ENCODE data around the gene COPS7A. TPM values are rescaled to one million over a fixed set of nuclear protein-coding genes. Genes with fewer than 3 reads are reported as not detected.

COPS7A gene
- total RNA-seq, 1 experiment from 2014 or later = 82.3 TPM

GRCh38 chr12:6722863-6723262 lies 983 bp upstream of the COPS7A start:
- H3K9me3 ChIP-seq (ENCODE audit: low read length) = no peaks in the 10 kb centered on the region
- ChIA-PET CTCF (no interaction called here), POLR2A (ENCODE audit: unreplicated experiment) (no interaction called here)
- BruUV-seq (replicated peaks) = no TSS peak
- H2AFZ ChIP-seq (ENCODE audit: low read length) = no peak overlapping the region
- peak overlapping the region; percentile 88; the same call in 1 of the 2 replicates for H3K9ac ChIP-seq (ENCODE audit: low read length)
- no peaks in the 10 kb centered on the region for H3F3A ChIP-seq (ENCODE audit: low read length, unreplicated experiment)
- ATAC-seq (no peak), DNase-seq (no peak)
- H3K4me3 ChIP-seq (ENCODE audit: low read length) = peak overlapping the region; percentile 85
- H3K9me2 ChIP-seq (replicated peaks; ENCODE audit: low read length) = no peaks in the 10 kb centered on the region
- peaks cover 13% of the 10 kb centered on the region for H3K79me2 ChIP-seq (ENCODE audit: low read length)
- H3K36me3 ChIP-seq (ENCODE audit: low read depth, low read length) = no peaks in the 10 kb centered on the region
- TF ChIP-seq EZH2 (IDR thresholded peaks at IDR 0.05; ENCODE audit: low read length, unreplicated experiment) (no peak), CTCF (conservative IDR thresholded peaks at IDR 0.05; ENCODE audit: low read depth, low read length) (no peak), EZH2phosphoT487 (IDR thresholded peaks at IDR 0.05; ENCODE audit: borderline replicate concordance, low read length) (no peak)
- H3K27ac ChIP-seq (ENCODE audit: low read length) = no peak overlapping the region
- H3K27me3 ChIP-seq (ENCODE audit: low read length) = no peaks in the 10 kb centered on the region
- no peaks in the 10 kb centered on the region for H4K20me1 ChIP-seq (ENCODE audit: low read length)
- H3K4me2 ChIP-seq (ENCODE audit: low read length) = peak overlapping the region; percentile 98
- H3K4me1 ChIP-seq (ENCODE audit: insufficient read depth, low read length) = peaks cover 17% of the 10 kb centered on the region
- intact Hi-C loops (cut with micrococcal nuclease) = no loop called here

GRCh38 chr12:6724409-6724797 lies 557 bp downstream of the COPS7A start:
- peak overlapping the region; percentile 64 for H2AFZ ChIP-seq (ENCODE audit: low read length)
- TF ChIP-seq EZH2phosphoT487 (IDR thresholded peaks at IDR 0.05; ENCODE audit: borderline replicate concordance, low read length) (no peak), CTCF (conservative IDR thresholded peaks at IDR 0.05; ENCODE audit: low read depth, low read length) (no peak), EZH2 (IDR thresholded peaks at IDR 0.05; ENCODE audit: low read length, unreplicated experiment) (no peak)
- ChIA-PET CTCF (no interaction called here), POLR2A (ENCODE audit: unreplicated experiment) (interaction anchor here (1.1 kb wide), 1 partner anchor 35 kb away, joined by 13 read pairs; the partner anchor contains the start of gene ZNF384)
- no peaks in the 10 kb centered on the region for H3K27me3 ChIP-seq (ENCODE audit: low read length)
- H3K9ac ChIP-seq (ENCODE audit: low read length) = peak overlapping the region; percentile 88
- H3K9me3 ChIP-seq (ENCODE audit: low read length) = no peaks in the 10 kb centered on the region
- H3K9me2 ChIP-seq (replicated peaks; ENCODE audit: low read length) = no peaks in the 10 kb centered on the region
- H3K36me3 ChIP-seq (ENCODE audit: low read depth, low read length) = peaks cover 8% of the 10 kb centered on the region; the same call in 1 of the 2 replicates
- peaks cover 17% of the 10 kb centered on the region for H3K4me1 ChIP-seq (ENCODE audit: insufficient read depth, low read length)
- peak overlapping the region; percentile 64 for H3K27ac ChIP-seq (ENCODE audit: low read length)
- DNase-seq = peak; percentile 8
- H3K4me2 ChIP-seq (ENCODE audit: low read length) = peak overlapping the region; percentile 98
- intact Hi-C loops (cut with micrococcal nuclease) = loop anchor here (1.0 kb wide), 1 partner anchor 35 kb away; the partner anchor contains the start of gene ZNF384
- H4K20me1 ChIP-seq (ENCODE audit: low read length) = no peaks in the 10 kb centered on the region
- no peaks in the 10 kb centered on the region for H3F3A ChIP-seq (ENCODE audit: low read length, unreplicated experiment)
- ATAC-seq = peak; percentile 18
- peak overlapping the region; percentile 85 for H3K4me3 ChIP-seq (ENCODE audit: low read length)
- peaks cover 13% of the 10 kb centered on the region for H3K79me2 ChIP-seq (ENCODE audit: low read length)
- BruUV-seq (replicated peaks) = TSS peak; percentile 73

GRCh38 chr12:6725350-6725749 lies 1.5 kb downstream of the COPS7A start:
- Histone ChIP-seq H3K9me3 (ENCODE audit: low read length) (no peaks in the 10 kb centered on the region), H3K9ac (ENCODE audit: low read length) (no peak overlapping the region), H3K9me2 (replicated peaks; ENCODE audit: low read length) (no peaks in the 10 kb centered on the region), H3K27me3 (ENCODE audit: low read length) (no peaks in the 10 kb centered on the region), H2AFZ (ENCODE audit: low read length) (no peak overlapping the region), H3F3A (ENCODE audit: low read length, unreplicated experiment) (no peaks in the 10 kb centered on the region), H3K4me2 (ENCODE audit: low read length) (0 out of 2 replicates have a peak overlapping the region, but pooled peaks have one; percentile 19), H3K4me3 (ENCODE audit: low read length) (no peak overlapping the region), H3K27ac (ENCODE audit: low read length) (no peak overlapping the region), H3K4me1 (ENCODE audit: insufficient read depth, low read length) (peaks cover 17% of the 10 kb centered on the region), H3K36me3 (ENCODE audit: low read depth, low read length) (peaks cover 8% of the 10 kb centered on the region; the same call in 1 of the 2 replicates), H4K20me1 (ENCODE audit: low read length) (no peaks in the 10 kb centered on the region), H3K79me2 (ENCODE audit: low read length) (peaks cover 13% of the 10 kb centered on the region)
- BruUV-seq (replicated peaks) = no TSS peak
- ATAC-seq (no peak), DNase-seq (no peak)
- CTCF ChIA-PET = no interaction called here
- TF ChIP-seq CTCF (conservative IDR thresholded peaks at IDR 0.05; ENCODE audit: low read depth, low read length) (no peak), EZH2phosphoT487 (IDR thresholded peaks at IDR 0.05; ENCODE audit: borderline replicate concordance, low read length) (no peak), EZH2 (IDR thresholded peaks at IDR 0.05; ENCODE audit: low read length, unreplicated experiment) (no peak)
- intact Hi-C loops (cut with micrococcal nuclease) = no loop called here
- POLR2A ChIA-PET (ENCODE audit: unreplicated experiment) = no interaction called here

Measured in PC-3 (cell line).